HEK293 (cell line): ENCODE data around the gene CYP17A1.
"Not testable (repeated sequence)": the region's sequence is repeated elsewhere in the genome, so short reads cannot be mapped to it uniquely, and the experiment has no call there.

ENCODE experiments used
- CTCF ChIA-PET: fragments of 350-600 bp; formaldehyde crosslinking; extraction: SDS; loops from one replicate; lab custom pipeline; 2021; ENCODE audit warnings: antibody characterized with exemption; lab: Yijun Ruan, JAX
- POLR2A ChIA-PET: fragments of 300-600 bp; formaldehyde crosslinking; extraction: SDS; loops from one replicate; lab custom pipeline; 2020; ENCODE audit warnings: antibody characterized with exemption, inconsistent platforms; lab: Yijun Ruan, JAX
- H3K27ac ChIP-seq: fragments of 200-500 bp; sonication (Bioruptor generic); 2 replicates; pipeline ENCODE4 v1.5.1; 2014; ENCODE audit warnings: low read depth, low read length, control low read depth, inconsistent platforms; ENCODE audit errors: extremely low read depth
- H3K36me3 ChIP-seq, 2 experiments: fragments of 200-500 bp in 1 of 2; sonication (Bioruptor generic) in 1 of 2; 1 replicate in 1 of 2; 2 replicates in 1 of 2; pipeline ENCODE4 v1.5.1; 2014 to 2017; ENCODE audit warnings: inconsistent platforms in 2 of 2, low read length in 2 of 2; ENCODE audit not compliant: control insufficient read depth in 2 of 2, insufficient read depth in 1 of 2
- H3K4me1 ChIP-seq: fragments of 200-500 bp; sonication (Bioruptor generic); 2 replicates; pipeline ENCODE4 v1.5.1; 2014; ENCODE audit warnings: mild to moderate bottlenecking, low read length, inconsistent platforms; ENCODE audit not compliant: control insufficient read depth, insufficient read depth
- H3K4me3 ChIP-seq: 2 replicates; pipeline ENCODE4 v1.5.1; 2011; ENCODE audit warnings: low read depth, mild to moderate bottlenecking, control low read depth, low read length, moderate library complexity
- H3K9me3 ChIP-seq: fragments of 200-500 bp; sonication (Bioruptor generic); 2 replicates; pipeline ENCODE4 v1.5.1; 2014; ENCODE audit warnings: low read depth, low read length, inconsistent platforms; ENCODE audit not compliant: control insufficient read depth, insufficient read depth
- GLI2 ChIP-seq: fragments of 450-650 bp; formaldehyde crosslinking; IDR thresholded peaks from 2 replicates; pipeline ENCODE4; 2017; ENCODE audit warnings: missing biosample characterization, missing genetic modification characterization, low read depth, borderline replicate concordance
- GLIS1 ChIP-seq: fragments of 450-650 bp; formaldehyde crosslinking; IDR thresholded peaks from 2 replicates; pipeline ENCODE4 v1.5.1; 2016; ENCODE audit warnings: missing biosample characterization, missing genetic modification characterization
- HOXD13 ChIP-seq: sonication (generic); formaldehyde crosslinking; IDR thresholded peaks from 2 replicates; pipeline ENCODE4 v1.8.0; 2022; ENCODE audit warnings: missing genetic modification reagents, borderline replicate concordance
- KLF9 ChIP-seq: fragments of 450-650 bp; formaldehyde crosslinking; IDR thresholded peaks from 2 replicates; pipeline ENCODE4 v1.5.1; 2016; ENCODE audit warnings: missing biosample characterization, missing genetic modification characterization, low read depth
- OSR2 ChIP-seq: fragments of 450-650 bp; formaldehyde crosslinking; IDR thresholded peaks from 2 replicates; pipeline ENCODE4 v1.5.1; 2016; ENCODE audit warnings: missing biosample characterization, missing genetic modification characterization
- PRDM1 ChIP-seq: fragments of 450-650 bp; formaldehyde crosslinking; IDR thresholded peaks from 2 replicates; pipeline ENCODE4; 2016; ENCODE audit warnings: missing biosample characterization, missing genetic modification characterization
- SCRT2 ChIP-seq: fragments of 450-650 bp; formaldehyde crosslinking; IDR thresholded peaks from 2 replicates; pipeline ENCODE4 v1.5.1; 2016; ENCODE audit warnings: missing biosample characterization, missing genetic modification characterization
- SETDB1 ChIP-seq: IDR thresholded peaks from one replicate; pipeline ENCODE4 v1.6.1; 2017; ENCODE audit warnings: mild to moderate bottlenecking, low read length, moderate library complexity, mixed read lengths; ENCODE audit not compliant: insufficient read length
- SP7 ChIP-seq: fragments of 450-650 bp; formaldehyde crosslinking; IDR thresholded peaks from 2 replicates; pipeline ENCODE4 v1.5.1; 2016; ENCODE audit warnings: missing biosample characterization, missing genetic modification characterization
- TRIM28 ChIP-seq: IDR thresholded peaks from 2 replicates; pipeline ENCODE4 v1.6.1; 2011; ENCODE audit warnings: low read length, control low read depth, borderline replicate concordance
- WT1 ChIP-seq: fragments of 450-650 bp; formaldehyde crosslinking; IDR thresholded peaks from 2 replicates; pipeline ENCODE4 v1.5.1; 2016; ENCODE audit warnings: missing biosample characterization, missing genetic modification characterization
- ZBTB48 ChIP-seq: fragments of 450-650 bp; formaldehyde crosslinking; IDR thresholded peaks from 2 replicates; pipeline ENCODE4 v1.5.1; 2016; ENCODE audit warnings: missing biosample characterization, missing genetic modification characterization
- ZNF10 ChIP-seq: fragments of 450-650 bp; formaldehyde crosslinking; IDR thresholded peaks from 2 replicates; pipeline ENCODE4 v1.5.1; 2017; ENCODE audit warnings: missing biosample characterization, missing genetic modification characterization
- ZNF133 ChIP-seq: fragments of 450-650 bp; formaldehyde crosslinking; IDR thresholded peaks from 2 replicates; pipeline ENCODE4 v1.5.1; 2016; ENCODE audit warnings: missing biosample characterization, missing genetic modification characterization
- ZNF157 ChIP-seq: fragments of 450-650 bp; formaldehyde crosslinking; IDR thresholded peaks from 2 replicates; pipeline ENCODE4 v1.5.1; 2016; ENCODE audit warnings: missing biosample characterization, missing genetic modification characterization
- ZNF19 ChIP-seq: fragments of 450-650 bp; formaldehyde crosslinking; IDR thresholded peaks from 2 replicates; pipeline ENCODE4; 2016; ENCODE audit warnings: missing biosample characterization, missing genetic modification characterization, low read depth
- ZNF2 ChIP-seq: fragments of 450-650 bp; formaldehyde crosslinking; IDR thresholded peaks from 2 replicates; pipeline ENCODE4 v1.5.1; 2016; ENCODE audit warnings: missing biosample characterization, missing genetic modification characterization
- ZNF391 ChIP-seq: fragments of 450-650 bp; formaldehyde crosslinking; IDR thresholded peaks from 2 replicates; pipeline ENCODE4 v1.5.1; 2016; ENCODE audit warnings: low read depth, missing biosample characterization, missing genetic modification characterization, borderline replicate concordance
- ZNF529 ChIP-seq: fragments of 450-650 bp; formaldehyde crosslinking; IDR thresholded peaks from 2 replicates; pipeline ENCODE4 v1.5.1; 2017; ENCODE audit warnings: missing genetic modification characterization, missing biosample characterization; ENCODE audit not compliant: insufficient replicate concordance
- ZNF654 ChIP-seq: fragments of 450-650 bp; formaldehyde crosslinking; IDR thresholded peaks from 2 replicates; pipeline ENCODE4 v1.5.1; 2016; ENCODE audit warnings: low read depth, missing biosample characterization, missing genetic modification characterization
- ZNF76 ChIP-seq: fragments of 450-650 bp; formaldehyde crosslinking; IDR thresholded peaks from 2 replicates; pipeline ENCODE4; 2016; ENCODE audit warnings: low read depth, missing biosample characterization, missing genetic modification characterization, borderline replicate concordance
- TF ChIP-seq, protein P1 (sequence below): fragments of 450-650 bp; formaldehyde crosslinking; IDR thresholded peaks from 2 replicates; pipeline ENCODE4 v1.5.1; 2016; ENCODE audit warnings: missing biosample characterization, missing genetic modification characterization
- TF ChIP-seq, protein P2 (sequence below): fragments of 450-650 bp; formaldehyde crosslinking; IDR thresholded peaks from 2 replicates; pipeline ENCODE4 v1.5.1; 2016; ENCODE audit warnings: missing biosample characterization, missing genetic modification characterization
- TF ChIP-seq, protein P3 (sequence below): fragments of 450-650 bp; formaldehyde crosslinking; IDR thresholded peaks from 2 replicates; pipeline ENCODE4 v1.5.1; 2016; ENCODE audit warnings: missing biosample characterization, missing genetic modification characterization

Gene CYP17A1

DNA sequence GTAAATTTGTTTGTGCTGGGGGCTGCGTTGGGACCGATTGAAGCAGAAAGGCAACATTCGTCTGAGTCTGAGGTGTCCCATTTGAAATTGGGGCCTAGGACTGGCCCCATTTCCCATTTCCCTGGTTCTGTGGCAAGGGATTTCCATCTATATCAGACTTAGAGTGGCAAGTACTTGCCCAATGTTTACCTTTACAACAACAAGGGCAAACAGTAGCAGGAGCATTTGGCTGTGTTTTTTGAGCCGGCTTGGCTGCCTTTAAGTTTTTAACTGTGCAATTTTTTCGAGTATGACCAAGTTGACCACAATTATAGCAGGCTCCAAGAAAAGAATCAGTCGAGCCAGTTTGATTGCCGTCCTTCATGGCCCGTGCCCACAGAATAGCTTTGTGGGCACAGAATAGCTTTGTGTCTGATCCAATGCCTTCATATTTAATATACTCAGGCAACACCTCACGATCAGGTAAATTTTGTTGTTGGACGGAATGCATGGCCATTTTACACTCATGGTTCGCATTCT is 4.7 kb upstream of the CYP17A1 start:
- no peak overlapping the region for H3K4me3 ChIP-seq
- H3K4me1 ChIP-seq, result peaks cover 5% of the 10 kb centered on the region; the same call in 1 of the 2 replicates
- CTCF ChIA-PET, result interaction anchor here (0.7 to 1.1 kb wide), 3 partner anchors 59 to 667 kb away, joined by 3 to 6 read pairs (median 3); no protein-coding TSS in a partner anchor
- POLR2A ChIA-PET, result no interaction called here
- no peaks in the 10 kb centered on the region for H3K36me3 ChIP-seq
- TF ChIP-seq ZNF19 (tag by site-specific recombination) (no peak), HOXD13 (CRISPR knock-in tag) (no peak), GLI2 (tag by site-specific recombination) (no peak), PRDM1 (tag by site-specific recombination) (no peak), ZNF157 (tag by site-specific recombination) (no peak)
- H3K9me3 ChIP-seq, result no peaks in the 10 kb centered on the region
- no peak overlapping the region for H3K27ac ChIP-seq

DNA sequence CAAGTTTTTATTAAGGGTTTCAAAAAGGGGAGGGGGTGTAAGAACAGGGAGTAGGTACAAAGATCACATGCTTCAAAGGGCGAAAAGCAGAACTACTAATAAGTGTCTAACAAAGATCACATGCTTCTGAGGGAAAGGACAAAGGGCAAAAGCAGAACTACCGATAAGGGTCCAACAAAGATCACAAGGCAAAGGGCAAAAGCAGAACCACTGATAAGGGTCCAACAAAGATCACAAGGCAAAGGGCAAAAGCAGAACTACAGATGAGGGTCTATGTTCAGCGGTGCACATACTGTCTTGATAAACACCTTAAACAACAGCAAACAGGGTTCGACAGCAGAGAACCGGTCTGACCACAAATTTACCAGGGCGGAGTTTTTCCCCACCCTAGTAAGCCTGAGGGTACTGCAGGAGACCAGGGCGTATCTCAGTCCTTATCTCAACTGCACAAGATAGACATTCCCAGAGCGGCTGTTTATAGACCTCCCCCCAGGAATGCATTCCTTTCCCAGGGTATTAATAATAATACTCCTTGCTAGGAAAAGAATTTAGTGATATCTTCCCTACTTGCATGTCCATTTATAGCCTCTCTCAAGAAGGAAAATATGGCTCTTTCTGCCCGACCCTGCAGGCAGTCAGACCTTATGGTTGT is 1.2 kb upstream of the CYP17A1 start:
- peak; percentile 86 for TF ChIP-seq ZNF133 (tag by site-specific recombination)
- TF ChIP-seq SETDB1, result peak; percentile 68
- TF ChIP-seq, all 188 proteins: peak for 2; not testable (repeated sequence) for 186
- CTCF ChIA-PET, result interaction anchor here (0.7 to 6.2 kb wide), 4 partner anchors 63 to 490 kb away, joined by 3 to 112 read pairs (median 16); no protein-coding TSS in a partner anchor
- POLR2A ChIA-PET, result interaction anchor here (1.0 to 1.3 kb wide), 2 partner anchors 34 to 80 kb away, joined by 3 read pairs; partner anchors contain the start of gene CNNM2
- H3K27ac ChIP-seq, H3K9me3 ChIP-seq, H3K4me1 ChIP-seq, H3K36me3 ChIP-seq, H3K4me3 ChIP-seq: not testable (repeated sequence)

DNA sequence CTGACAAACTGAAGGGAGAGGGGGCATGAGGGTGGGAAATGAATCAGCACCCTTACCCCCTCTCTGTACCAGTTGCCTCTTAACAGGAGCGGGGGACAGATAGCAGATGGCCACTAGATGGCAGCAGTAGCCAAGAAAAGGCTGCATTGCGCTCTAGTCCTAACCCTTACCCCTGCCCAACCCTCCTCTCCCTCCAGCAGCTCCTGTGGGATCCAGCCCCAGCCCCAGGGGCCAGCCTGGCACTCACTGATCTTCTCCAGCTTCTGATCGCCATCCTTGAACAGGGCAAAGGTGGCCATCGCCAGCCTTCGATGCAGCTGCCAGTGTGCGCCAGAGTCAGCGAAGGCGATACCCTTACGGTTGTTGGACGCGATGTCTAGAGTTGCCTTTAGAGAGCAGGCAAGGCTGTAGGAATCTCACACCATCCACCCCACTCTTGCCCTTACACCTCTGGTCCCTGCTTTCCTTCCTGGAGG is 2.2 kb downstream of the CYP17A1 start:
- H3K9me3 ChIP-seq, result no peaks in the 10 kb centered on the region
- CTCF ChIA-PET, result interaction anchor here (0.5 to 6.2 kb wide), 17 partner anchors 12 to 882 kb away, joined by 3 to 112 read pairs (median 4); partner anchors contain the start of gene CNNM2
- peaks cover 6% of the 10 kb centered on the region; the same call in 1 of the 2 replicates for H3K4me1 ChIP-seq
- H3K4me3 ChIP-seq, result no peak overlapping the region
- H3K36me3 ChIP-seq, result no peaks in the 10 kb centered on the region
- H3K27ac ChIP-seq, result no peak overlapping the region
- POLR2A ChIA-PET, result interaction anchor here (0.6 kb wide), 1 partner anchor 78 kb away, joined by 7 read pairs; no protein-coding TSS in a partner anchor
- TF ChIP-seq TRIM28, result no peak
- peak; percentile 98 for TF ChIP-seq ZNF654 (tag by site-specific recombination)
- TF ChIP-seq WT1 (tag by site-specific recombination), result no peak
- TF ChIP-seq, protein P1, sequence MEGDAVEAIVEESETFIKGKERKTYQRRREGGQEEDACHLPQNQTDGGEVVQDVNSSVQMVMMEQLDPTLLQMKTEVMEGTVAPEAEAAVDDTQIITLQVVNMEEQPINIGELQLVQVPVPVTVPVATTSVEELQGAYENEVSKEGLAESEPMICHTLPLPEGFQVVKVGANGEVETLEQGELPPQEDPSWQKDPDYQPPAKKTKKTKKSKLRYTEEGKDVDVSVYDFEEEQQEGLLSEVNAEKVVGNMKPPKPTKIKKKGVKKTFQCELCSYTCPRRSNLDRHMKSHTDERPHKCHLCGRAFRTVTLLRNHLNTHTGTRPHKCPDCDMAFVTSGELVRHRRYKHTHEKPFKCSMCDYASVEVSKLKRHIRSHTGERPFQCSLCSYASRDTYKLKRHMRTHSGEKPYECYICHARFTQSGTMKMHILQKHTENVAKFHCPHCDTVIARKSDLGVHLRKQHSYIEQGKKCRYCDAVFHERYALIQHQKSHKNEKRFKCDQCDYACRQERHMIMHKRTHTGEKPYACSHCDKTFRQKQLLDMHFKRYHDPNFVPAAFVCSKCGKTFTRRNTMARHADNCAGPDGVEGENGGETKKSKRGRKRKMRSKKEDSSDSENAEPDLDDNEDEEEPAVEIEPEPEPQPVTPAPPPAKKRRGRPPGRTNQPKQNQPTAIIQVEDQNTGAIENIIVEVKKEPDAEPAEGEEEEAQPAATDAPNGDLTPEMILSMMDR (tag by site-specific recombination), result peak; percentile 94
- TF ChIP-seq, protein P2, sequence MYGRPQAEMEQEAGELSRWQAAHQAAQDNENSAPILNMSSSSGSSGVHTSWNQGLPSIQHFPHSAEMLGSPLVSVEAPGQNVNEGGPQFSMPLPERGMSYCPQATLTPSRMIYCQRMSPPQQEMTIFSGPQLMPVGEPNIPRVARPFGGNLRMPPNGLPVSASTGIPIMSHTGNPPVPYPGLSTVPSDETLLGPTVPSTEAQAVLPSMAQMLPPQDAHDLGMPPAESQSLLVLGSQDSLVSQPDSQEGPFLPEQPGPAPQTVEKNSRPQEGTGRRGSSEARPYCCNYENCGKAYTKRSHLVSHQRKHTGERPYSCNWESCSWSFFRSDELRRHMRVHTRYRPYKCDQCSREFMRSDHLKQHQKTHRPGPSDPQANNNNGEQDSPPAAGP (tag by site-specific recombination), result 0 out of 2 replicates have a peak, but pooled peaks have one; percentile 55
- TF ChIP-seq ZNF391 (tag by site-specific recombination), result peak; percentile 37; the same call in 1 of the 2 replicates
- TF ChIP-seq ZNF2 (tag by site-specific recombination), result 0 out of 2 replicates have a peak, but pooled peaks have one; percentile 33
- no peak; the same call in 1 of the 2 replicates for TF ChIP-seq SP7 (tag by site-specific recombination)
- TF ChIP-seq SCRT2 (tag by site-specific recombination), result peak; percentile 84
- no peak for TF ChIP-seq ZNF76 (tag by site-specific recombination)
- TF ChIP-seq, protein P3, sequence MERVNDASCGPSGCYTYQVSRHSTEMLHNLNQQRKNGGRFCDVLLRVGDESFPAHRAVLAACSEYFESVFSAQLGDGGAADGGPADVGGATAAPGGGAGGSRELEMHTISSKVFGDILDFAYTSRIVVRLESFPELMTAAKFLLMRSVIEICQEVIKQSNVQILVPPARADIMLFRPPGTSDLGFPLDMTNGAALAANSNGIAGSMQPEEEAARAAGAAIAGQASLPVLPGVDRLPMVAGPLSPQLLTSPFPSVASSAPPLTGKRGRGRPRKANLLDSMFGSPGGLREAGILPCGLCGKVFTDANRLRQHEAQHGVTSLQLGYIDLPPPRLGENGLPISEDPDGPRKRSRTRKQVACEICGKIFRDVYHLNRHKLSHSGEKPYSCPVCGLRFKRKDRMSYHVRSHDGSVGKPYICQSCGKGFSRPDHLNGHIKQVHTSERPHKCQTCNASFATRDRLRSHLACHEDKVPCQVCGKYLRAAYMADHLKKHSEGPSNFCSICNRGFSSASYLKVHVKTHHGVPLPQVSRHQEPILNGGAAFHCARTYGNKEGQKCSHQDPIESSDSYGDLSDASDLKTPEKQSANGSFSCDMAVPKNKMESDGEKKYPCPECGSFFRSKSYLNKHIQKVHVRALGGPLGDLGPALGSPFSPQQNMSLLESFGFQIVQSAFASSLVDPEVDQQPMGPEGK, result peak; percentile 60; the same call in 1 of the 2 replicates
- peak; percentile 30; the same call in 1 of the 2 replicates for TF ChIP-seq GLIS1 (tag by site-specific recombination)
- no peak for TF ChIP-seq ZNF529 (tag by site-specific recombination)
- TF ChIP-seq ZNF10 (tag by site-specific recombination), result no peak
- no peak for TF ChIP-seq OSR2
- peak; percentile 97 for TF ChIP-seq ZBTB48 (tag by site-specific recombination)
- 0 out of 2 replicates have a peak, but pooled peaks have one; percentile 24 for TF ChIP-seq KLF9
